GM21825 (cell line): Measurements from ENCODE around the gene ANXA2.

Source experiments
- ATAC-seq: cut with Tn5 transposase; IDR thresholded peaks from one replicate; pipeline ENCODE4 v1.9.1; 2021; ENCODE audit warnings: mild to moderate bottlenecking, moderate library complexity; ENCODE audit not compliant: unreplicated experiment

The ANXA2 gene

GRCh38 chr15:60390871-60391501 lies 6.8 kb downstream of the ANXA2 start:
- ATAC-seq = no peak

GRCh38 chr15:60390231-60390630 lies 7.6 kb downstream of the ANXA2 start:
- no peak for ATAC-seq

GRCh38 chr15:60389261-60390077 lies 8.3 kb downstream of the ANXA2 start:
- ATAC-seq = no peak

- ATAC-seq = no peak
Observed at GRCh38 chr15:60387321-60387720, 10.5 kb downstream of the ANXA2 start.

GRCh38 chr15:60386615-60387014 lies 11.2 kb downstream of the ANXA2 start:
- ATAC-seq = no peak

- no peak for ATAC-seq
Observed at GRCh38 chr15:60385620-60386552, 11.9 kb downstream of the ANXA2 start.

GRCh38 chr15:60384526-60385126 lies 13.2 kb downstream of the ANXA2 start:
- ATAC-seq = no peak

- no peak for ATAC-seq
Observed at GRCh38 chr15:60384053-60384452, 13.7 kb downstream of the ANXA2 start.

GRCh38 chr15:60382773-60383674 lies 14.8 kb downstream of the ANXA2 start:
- no peak for ATAC-seq

GRCh38 chr15:60381148-60381788 lies 16.5 kb downstream of the ANXA2 start:
- no peak for ATAC-seq

- ATAC-seq = no peak
Observed at GRCh38 chr15:60379525-60380274, 18.1 kb downstream of the ANXA2 start.

- ATAC-seq = no peak
Observed at GRCh38 chr15:60379185-60379524, 18.6 kb downstream of the ANXA2 start.

- ATAC-seq = no peak
Observed at GRCh38 chr15:60376677-60377095, 21.1 kb downstream of the ANXA2 start.

- ATAC-seq = no peak
Observed at GRCh38 chr15:60375306-60375705, 22.5 kb downstream of the ANXA2 start.

GRCh38 chr15:60374628-60375081 lies 23.1 kb downstream of the ANXA2 start:
- ATAC-seq = no peak

- ATAC-seq = no peak
Observed at GRCh38 chr15:60374209-60374608, 23.6 kb downstream of the ANXA2 start.

- no peak for ATAC-seq
Observed at GRCh38 chr15:60373745-60374144, 24.0 kb downstream of the ANXA2 start.

GRCh38 chr15:60373327-60373726 lies 24.5 kb downstream of the ANXA2 start:
- ATAC-seq = no peak

GRCh38 chr15:60372756-60373155 lies 25.0 kb downstream of the ANXA2 start:
- ATAC-seq = no peak
